K562 (cell line): ENCODE measurements around the gene SPI1. TPM values are rescaled to one million over a fixed set of nuclear protein-coding genes. Genes with fewer than 3 reads are reported as not detected.

Experiments used
- CREB3L1 ChIP-seq: fragments of 450-650 bp; IDR thresholded peaks from 2 replicates; pipeline ENCODE4 v1.6.1; 2014; ENCODE audit warnings: low read depth, mild to moderate bottlenecking, moderate library complexity, borderline replicate concordance
- E2F1 ChIP-seq: sonication (generic); formaldehyde crosslinking; IDR thresholded peaks from 2 replicates; pipeline ENCODE4 v1.8.1; 2023; ENCODE audit warnings: mild to moderate bottlenecking, missing genetic modification reagents, moderate library complexity
- EGR1 ChIP-seq: fragments of 450-650 bp; conservative IDR thresholded peaks from 2 replicates; pipeline ENCODE4 v1.6.1; 2017; ENCODE audit warnings: mild to moderate bottlenecking
- GABPB2 ChIP-seq: fragments of 250-450 bp; sonication (Bioruptor Pico); conservative IDR thresholded peaks from 2 replicates; pipeline ENCODE4 v1.5.1; 2021; ENCODE audit warnings: mild to moderate bottlenecking
- NR2C1 ChIP-seq, 2 experiments: fragments of 450-650 bp; IDR thresholded peaks; 2 replicates each; pipeline ENCODE4 v1.6.1; 2017; ENCODE audit warnings: mild to moderate bottlenecking in 2 of 2, antibody characterized with exemption in 1 of 2, inconsistent platforms in 1 of 2, missing compliant biosample characterization in 1 of 2, missing genetic modification characterization in 1 of 2
- PHB2 ChIP-seq: fragments of 450-650 bp; IDR thresholded peaks from 2 replicates; pipeline ENCODE4 v1.6.1; 2017; ENCODE audit warnings: low read depth
- SAFB2 ChIP-seq: fragments of 200-400 bp; formaldehyde crosslinking; IDR thresholded peaks from 2 replicates; pipeline ENCODE4 v1.6.1; 2018; ENCODE audit warnings: borderline replicate concordance, low read length, low read depth, moderate library complexity; ENCODE audit not compliant: severe bottlenecking
- SAP30 ChIP-seq: fragments of 200-600 bp; sonication (generic); IDR thresholded peaks from 2 replicates; pipeline ENCODE4 v1.6.1; 2012; ENCODE audit warnings: borderline replicate concordance, low read depth, mild to moderate bottlenecking, moderate library complexity, low read length, control low read depth, inconsistent platforms; ENCODE audit not compliant: insufficient read depth, poor library complexity, severe bottlenecking
- STAT5A ChIP-seq: IDR thresholded peaks from 2 replicates; pipeline ENCODE4 v1.6.1; 2012; ENCODE audit warnings: low read length, inconsistent platforms, borderline replicate concordance
- THAP12 ChIP-seq: fragments of 250-450 bp; sonication (Bioruptor Pico); IDR thresholded peaks from 2 replicates; pipeline ENCODE4 v1.9.0; 2021; ENCODE audit warnings: mild to moderate bottlenecking, inconsistent platforms
- ZFP30 ChIP-seq: fragments of 250-450 bp; sonication (Bioruptor Pico); IDR thresholded peaks from 2 replicates; pipeline ENCODE4 v1.8.0; 2022; ENCODE audit warnings: moderate library complexity, mild to moderate bottlenecking, inconsistent platforms, borderline replicate concordance
- ZNF133 ChIP-seq: fragments of 250-450 bp; sonication (Bioruptor Pico); IDR thresholded peaks from 2 replicates; pipeline ENCODE4 v1.4.0; 2020; ENCODE audit warnings: mild to moderate bottlenecking
- ZNF146 ChIP-seq: IDR thresholded peaks from one replicate; pipeline ENCODE4 v1.6.1; 2018; ENCODE audit warnings: missing compliant biosample characterization; ENCODE audit not compliant: unreplicated experiment
- ZNF224 ChIP-seq: sonication (generic); formaldehyde crosslinking; IDR thresholded peaks from 2 replicates; pipeline ENCODE4 v1.8.0; 2022; ENCODE audit warnings: mild to moderate bottlenecking, missing genetic modification reagents
- ZNF3 ChIP-seq: fragments of 250-450 bp; sonication (Bioruptor Pico); IDR thresholded peaks from 2 replicates; pipeline ENCODE4 v1.5.0; 2021; ENCODE audit warnings: mild to moderate bottlenecking, moderate library complexity
- ZNF57 ChIP-seq: fragments of 450-650 bp; formaldehyde crosslinking; IDR thresholded peaks from 2 replicates; pipeline ENCODE4 v1.4.0; 2020; ENCODE audit warnings: mild to moderate bottlenecking, moderate library complexity
- ZNF785 ChIP-seq: fragments of 250-450 bp; sonication (Bioruptor Pico); IDR thresholded peaks from 2 replicates; pipeline ENCODE4 v1.4.0; 2020; ENCODE audit warnings: mild to moderate bottlenecking
- polyA plus RNA-seq, 8 experiments: library from polyadenylated mRNA; depleted of rRNA in 4 of 8; stranded (reverse) in 5 of 8; unstranded in 3 of 8; fragments of >200 nt; fragmentation: Nextera tagmentation in 2 of 8; fragmentation: Illumina TruSeq in 1 of 8; extraction: Ambion mirVana in 2 of 8; extraction: Trizol in 1 of 8; gene quantifications; 2 replicates each; pipeline versions ENCODE4 v1.2.1 to v1.2.3, GENCODE V29; 2011 to 2014; ENCODE audit warnings: inconsistent platforms in 1 of 8, missing spikeins in 1 of 8
- total RNA-seq, 7 experiments: library from RNA; depleted of rRNA in 6 of 7; stranded (reverse); fragments of >200 nt in 6 of 7; fragmentation: Illumina TruSeq in 2 of 7; extraction: Trizol in 2 of 7; gene quantifications; 2 replicates each; pipeline versions ENCODE4 v1.2.1 to v1.2.3, GENCODE V29; 2011 to 2021; ENCODE audit warnings: low replicate concordance in 1 of 7
- TF ChIP-seq, protein P1 (sequence below): sonication (generic); IDR thresholded peaks from 2 replicates; pipeline ENCODE4 v1.6.1; 2016
- TF ChIP-seq, protein P2 (sequence below): fragments of 250-450 bp; sonication (Bioruptor Pico); IDR thresholded peaks from 2 replicates; pipeline ENCODE4 v1.5.0; 2022; ENCODE audit warnings: mild to moderate bottlenecking

Gene SPI1
- total and polyA plus RNA-seq, 9 of the 15 experiments (the other 6 are each of a cell fraction or from before 2014, with no cell fraction given): 0.10 to 33.7 (median 10.3) TPM

- TF ChIP-seq THAP12 (CRISPR knock-in tag): no peak
- no peak for TF ChIP-seq STAT5A
- no peak; the same call in 1 of the 2 replicates for TF ChIP-seq ZNF57 (CRISPR knock-in tag)
- no peak for TF ChIP-seq ZNF146
- peak; percentile 87 for TF ChIP-seq NR2C1 (IDR thresholded peaks at IDR 0.05)
- peak; percentile 83 for TF ChIP-seq NR2C1 (tag; IDR thresholded peaks at IDR 0.05)
- no peak for TF ChIP-seq ZNF133 (CRISPR knock-in tag)
- no peak for TF ChIP-seq SAP30
- TF ChIP-seq, protein P1, sequence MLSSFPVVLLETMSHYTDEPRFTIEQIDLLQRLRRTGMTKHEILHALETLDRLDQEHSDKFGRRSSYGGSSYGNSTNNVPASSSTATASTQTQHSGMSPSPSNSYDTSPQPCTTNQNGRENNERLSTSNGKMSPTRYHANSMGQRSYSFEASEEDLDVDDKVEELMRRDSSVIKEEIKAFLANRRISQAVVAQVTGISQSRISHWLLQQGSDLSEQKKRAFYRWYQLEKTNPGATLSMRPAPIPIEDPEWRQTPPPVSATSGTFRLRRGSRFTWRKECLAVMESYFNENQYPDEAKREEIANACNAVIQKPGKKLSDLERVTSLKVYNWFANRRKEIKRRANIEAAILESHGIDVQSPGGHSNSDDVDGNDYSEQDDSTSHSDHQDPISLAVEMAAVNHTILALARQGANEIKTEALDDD: no peak
- no peak for TF ChIP-seq E2F1 (CRISPR knock-in tag)
- TF ChIP-seq CREB3L1: peak; percentile 51; the same call in 1 of the 2 replicates
- TF ChIP-seq, protein P2, sequence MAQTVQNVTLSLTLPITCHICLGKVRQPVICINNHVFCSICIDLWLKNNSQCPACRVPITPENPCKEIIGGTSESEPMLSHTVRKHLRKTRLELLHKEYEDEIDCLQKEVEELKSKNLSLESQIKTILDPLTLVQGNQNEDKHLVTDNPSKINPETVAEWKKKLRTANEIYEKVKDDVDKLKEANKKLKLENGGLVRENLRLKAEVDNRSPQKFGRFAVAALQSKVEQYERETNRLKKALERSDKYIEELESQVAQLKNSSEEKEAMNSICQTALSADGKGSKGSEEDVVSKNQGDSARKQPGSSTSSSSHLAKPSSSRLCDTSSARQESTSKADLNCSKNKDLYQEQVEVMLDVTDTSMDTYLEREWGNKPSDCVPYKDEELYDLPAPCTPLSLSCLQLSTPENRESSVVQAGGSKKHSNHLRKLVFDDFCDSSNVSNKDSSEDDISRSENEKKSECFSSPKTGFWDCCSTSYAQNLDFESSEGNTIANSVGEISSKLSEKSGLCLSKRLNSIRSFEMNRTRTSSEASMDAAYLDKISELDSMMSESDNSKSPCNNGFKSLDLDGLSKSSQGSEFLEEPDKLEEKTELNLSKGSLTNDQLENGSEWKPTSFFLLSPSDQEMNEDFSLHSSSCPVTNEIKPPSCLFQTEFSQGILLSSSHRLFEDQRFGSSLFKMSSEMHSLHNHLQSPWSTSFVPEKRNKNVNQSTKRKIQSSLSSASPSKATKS: no peak
- TF ChIP-seq GABPB2 (CRISPR knock-in tag): no peak
- TF ChIP-seq EGR1: peak; percentile 69
- TF ChIP-seq ZFP30 (CRISPR knock-in tag): no peak
- TF ChIP-seq ZNF3 (CRISPR knock-in tag): no peak
- TF ChIP-seq SAFB2: no peak
- TF ChIP-seq ZNF785: no peak
- no peak for TF ChIP-seq PHB2
- no peak for TF ChIP-seq ZNF224 (CRISPR knock-in tag)
These were observed 16.2 kb upstream of the SPI1 start (continued) for GRCh38 chr11:47394322-47395222.
